Measurements from ENCODE around the gene WNK2. TPM values are rescaled to one million over a fixed set of nuclear protein-coding genes. Genes with fewer than 3 reads are reported as not detected.

Gene WNK2
- total and polyA plus RNA-seq, 8 donors = 0.93 to 10.4 (median 7.4) TPM

DNA sequence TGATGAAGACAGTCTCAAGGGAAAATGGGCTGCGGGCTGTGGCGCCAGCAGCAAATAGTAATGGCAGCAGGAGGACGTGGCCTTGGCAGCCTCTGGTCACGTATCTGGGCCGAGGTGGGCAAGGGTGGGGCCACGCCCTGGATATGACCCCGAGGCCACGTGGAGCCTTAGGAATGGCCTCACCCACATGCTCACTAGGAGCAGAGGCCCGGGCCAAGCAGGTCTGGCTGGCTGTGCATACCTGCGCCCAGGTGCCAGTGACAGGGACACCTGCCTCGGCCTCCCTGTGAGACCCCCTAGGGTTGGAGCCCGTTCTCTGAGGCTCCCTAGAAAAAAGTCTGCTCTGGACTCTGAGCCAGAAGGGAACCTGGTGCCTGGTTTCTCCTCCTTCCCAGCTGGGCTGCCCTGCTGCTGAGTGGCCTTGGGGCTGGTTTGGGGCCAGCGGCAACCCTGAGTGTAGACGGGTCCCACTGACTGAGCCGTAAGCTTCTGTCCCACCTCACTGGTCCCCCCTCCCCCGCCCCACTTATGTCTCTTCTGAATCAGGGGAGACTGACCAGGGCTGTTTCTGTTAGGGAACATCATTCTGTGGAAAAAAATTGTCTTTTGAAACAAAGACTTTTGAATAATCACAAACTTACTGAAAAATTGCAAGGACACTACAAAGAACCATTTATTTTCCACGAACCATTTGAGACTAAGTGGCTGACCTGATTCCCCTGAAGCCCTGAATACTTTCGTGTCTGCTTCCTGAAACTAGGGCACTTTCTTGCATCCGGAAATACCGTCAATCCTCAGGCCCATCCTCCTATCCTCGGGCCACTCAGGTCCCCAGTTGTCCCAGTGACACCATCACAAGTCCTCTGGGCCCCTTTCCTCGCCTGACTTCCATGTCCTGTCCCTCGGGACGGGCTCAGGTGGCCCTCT, 60.8 kb downstream of the WNK2 start:
- Histone ChIP-seq H3K4me3 (no peak overlapping the region), H3K4me1 (no peaks in the 10 kb centered on the region), H3K27ac (no peak overlapping the region), H3K9me3 (no peaks in the 10 kb centered on the region), H3K36me3 (no peaks in the 10 kb centered on the region), H3K27me3 (no peaks in the 10 kb centered on the region)
- DNase-seq (peak in 1 of 4 donors; percentile 18), ATAC-seq (no peak)
- TF ChIP-seq, protein P1, sequence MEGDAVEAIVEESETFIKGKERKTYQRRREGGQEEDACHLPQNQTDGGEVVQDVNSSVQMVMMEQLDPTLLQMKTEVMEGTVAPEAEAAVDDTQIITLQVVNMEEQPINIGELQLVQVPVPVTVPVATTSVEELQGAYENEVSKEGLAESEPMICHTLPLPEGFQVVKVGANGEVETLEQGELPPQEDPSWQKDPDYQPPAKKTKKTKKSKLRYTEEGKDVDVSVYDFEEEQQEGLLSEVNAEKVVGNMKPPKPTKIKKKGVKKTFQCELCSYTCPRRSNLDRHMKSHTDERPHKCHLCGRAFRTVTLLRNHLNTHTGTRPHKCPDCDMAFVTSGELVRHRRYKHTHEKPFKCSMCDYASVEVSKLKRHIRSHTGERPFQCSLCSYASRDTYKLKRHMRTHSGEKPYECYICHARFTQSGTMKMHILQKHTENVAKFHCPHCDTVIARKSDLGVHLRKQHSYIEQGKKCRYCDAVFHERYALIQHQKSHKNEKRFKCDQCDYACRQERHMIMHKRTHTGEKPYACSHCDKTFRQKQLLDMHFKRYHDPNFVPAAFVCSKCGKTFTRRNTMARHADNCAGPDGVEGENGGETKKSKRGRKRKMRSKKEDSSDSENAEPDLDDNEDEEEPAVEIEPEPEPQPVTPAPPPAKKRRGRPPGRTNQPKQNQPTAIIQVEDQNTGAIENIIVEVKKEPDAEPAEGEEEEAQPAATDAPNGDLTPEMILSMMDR (IDR thresholded peaks at IDR 0.05) = no peak
- intact Hi-C loops (cut with DNase I) = no loop called here

DNA sequence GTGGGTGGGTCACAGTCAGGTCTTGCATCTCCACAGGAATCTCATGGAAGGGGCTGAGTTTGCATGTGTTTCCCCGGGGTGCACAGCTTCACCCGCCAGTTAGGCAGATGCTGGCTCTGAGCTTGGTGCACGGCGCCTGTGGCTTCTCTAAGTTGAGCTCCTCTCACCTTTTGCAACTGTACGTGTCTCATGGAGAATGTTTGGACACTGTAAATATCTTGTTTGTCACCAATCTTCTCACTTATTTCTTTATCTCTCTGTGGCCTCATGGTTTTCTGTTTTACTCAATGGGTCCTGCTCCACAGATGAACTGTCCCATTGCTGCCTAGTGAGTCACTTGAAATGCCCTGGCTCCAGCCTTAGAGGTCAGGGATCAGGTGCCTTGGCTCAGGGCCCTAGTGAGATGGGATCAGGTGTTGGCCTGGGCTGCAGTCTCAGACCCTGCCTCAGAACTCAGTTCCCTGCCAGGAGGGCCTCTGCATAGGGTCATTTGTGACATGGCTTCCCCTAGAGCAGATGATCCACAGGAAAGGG, 61.6 kb downstream of the WNK2 start:
- H3K36me3 ChIP-seq = no peaks in the 10 kb centered on the region
- H3K27ac ChIP-seq = no peak overlapping the region
- no peaks in the 10 kb centered on the region for H3K9me3 ChIP-seq
- TF ChIP-seq, protein P1 (IDR thresholded peaks at IDR 0.05) = no peak
- H3K4me1 ChIP-seq = no peaks in the 10 kb centered on the region
- no peaks in the 10 kb centered on the region for H3K27me3 ChIP-seq
- no peak for ATAC-seq
- H3K4me3 ChIP-seq = no peak overlapping the region
- intact Hi-C loops (cut with DNase I) = no loop called here
- DNase-seq = peak in 1 of 4 donors; percentile 41

DNA sequence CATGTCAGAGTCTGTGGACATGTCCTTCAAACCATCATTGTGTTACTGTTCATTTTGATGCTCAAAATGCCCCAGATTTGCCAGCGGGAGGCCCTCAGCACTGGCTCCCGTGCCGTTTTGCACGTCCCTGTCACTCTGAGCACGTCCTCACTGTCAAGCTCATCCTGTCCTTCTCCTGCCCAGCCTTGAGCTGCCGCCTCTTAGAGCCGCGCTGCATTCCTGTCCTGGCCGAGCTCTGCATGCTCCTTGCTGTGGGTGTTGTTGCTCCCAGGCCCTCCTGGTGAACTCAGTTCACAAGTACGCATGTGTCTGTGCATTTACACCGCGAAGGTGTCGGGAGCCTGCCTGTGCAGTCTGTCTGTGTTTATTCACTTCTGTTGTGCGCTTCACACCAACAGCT, 62.2 kb downstream of the WNK2 start:
- Histone ChIP-seq H3K4me1 (no peaks in the 10 kb centered on the region), H3K4me3 (no peak overlapping the region), H3K27ac (no peak overlapping the region), H3K9me3 (no peaks in the 10 kb centered on the region), H3K36me3 (no peaks in the 10 kb centered on the region), H3K27me3 (no peaks in the 10 kb centered on the region)
- TF ChIP-seq, protein P1 (IDR thresholded peaks at IDR 0.05) = no peak
- DNase-seq = peak in 1 of 4 donors; percentile 49
- intact Hi-C loops (cut with DNase I) = no loop called here
- no peak for ATAC-seq

DNA sequence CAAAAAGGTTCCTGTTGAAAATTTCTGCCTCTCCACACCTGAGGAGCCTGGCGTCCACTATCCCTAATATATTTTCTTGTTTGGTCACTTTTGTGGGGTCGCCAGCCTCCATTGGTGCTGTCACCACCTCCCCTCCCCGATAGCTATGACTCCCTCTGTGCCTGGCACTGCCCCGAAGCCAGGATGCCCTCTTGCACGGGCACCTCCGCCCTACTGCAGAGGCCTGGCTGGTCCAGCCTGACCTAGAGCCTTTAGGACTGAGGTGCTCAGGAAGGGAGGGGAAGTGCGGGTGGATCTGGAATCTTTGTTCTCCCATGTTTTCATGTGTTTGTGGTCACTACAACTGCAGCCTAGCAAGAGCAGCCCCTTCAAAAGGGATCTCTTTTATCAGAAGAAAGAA, 62.6 kb downstream of the WNK2 start:
- intact Hi-C loops (cut with DNase I) = no loop called here
- Histone ChIP-seq H3K27me3 (no peaks in the 10 kb centered on the region), H3K27ac (no peak overlapping the region), H3K4me1 (no peaks in the 10 kb centered on the region), H3K36me3 (no peaks in the 10 kb centered on the region), H3K9me3 (no peaks in the 10 kb centered on the region), H3K4me3 (no peak overlapping the region)
- TF ChIP-seq, protein P1 (IDR thresholded peaks at IDR 0.05) = no peak
- DNase-seq (peak in 1 of 4 donors; percentile 51), ATAC-seq (no peak)

DNA sequence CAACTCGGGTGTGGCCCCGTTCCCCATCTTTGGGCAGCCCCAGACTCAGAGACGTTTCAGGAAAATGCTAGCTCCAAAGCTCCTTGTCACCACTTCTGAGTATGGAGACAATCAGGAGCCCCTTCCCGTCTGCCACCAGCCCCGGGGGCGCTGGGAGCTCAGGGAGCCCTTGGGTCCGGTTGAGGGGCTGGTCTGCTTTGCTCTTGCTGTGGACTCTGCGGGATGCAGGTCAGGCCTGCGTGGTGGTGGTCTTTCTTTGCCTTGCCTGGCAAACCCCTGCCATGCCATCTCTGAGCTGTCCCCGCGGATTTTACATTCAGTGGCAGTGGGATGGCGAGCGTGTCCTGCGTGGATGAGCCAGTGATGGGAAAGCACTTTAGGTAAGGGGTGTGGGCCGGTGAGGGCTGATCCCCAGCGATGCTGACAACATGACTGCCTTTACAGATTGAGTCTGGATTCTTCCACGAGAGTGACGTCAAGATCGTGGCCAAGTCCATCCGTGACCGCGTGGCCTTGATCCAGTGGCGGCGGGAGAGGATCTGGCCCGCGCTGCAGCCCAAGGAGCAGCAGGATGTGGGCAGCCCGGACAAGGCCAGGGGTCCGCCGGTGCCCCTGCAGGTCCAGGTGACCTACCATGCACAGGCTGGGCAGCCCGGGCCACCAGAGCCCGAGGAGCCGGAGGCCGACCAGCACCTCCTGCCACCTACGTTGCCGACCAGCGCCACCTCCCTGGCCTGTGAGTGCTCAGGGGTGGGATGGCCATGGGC, 63.3 kb downstream of the WNK2 start:
- no peak overlapping the region for H3K4me3 ChIP-seq
- no peaks in the 10 kb centered on the region for H3K27me3 ChIP-seq
- no peaks in the 10 kb centered on the region for H3K4me1 ChIP-seq
- no peak overlapping the region for H3K27ac ChIP-seq
- H3K36me3 ChIP-seq = no peaks in the 10 kb centered on the region
- no peak for ATAC-seq
- peak in 1 of 4 donors; percentile 71 for DNase-seq
- intact Hi-C loops (cut with DNase I) = no loop called here
- no peaks in the 10 kb centered on the region for H3K9me3 ChIP-seq
- TF ChIP-seq, protein P1 (IDR thresholded peaks at IDR 0.05) = no peak
